Brain microvascular endothelial cell (primary cell): ENCODE measurements around the gene BTRC.
A peak's percentile ranks its signal among the peaks of the same experiment; 100 is the strongest.

Source experiments
- DNase-seq: peaks from one replicate; pipeline ENCODE4 v3.0.0-alpha.2; 2020
- H3K27ac ChIP-seq: fragments of 250-450 bp; sonication (Bioruptor Pico); 2 replicates; pipeline ENCODE4 v1.5.1; 2020; ENCODE audit warnings: mild to moderate bottlenecking, moderate library complexity
- H3K27me3 ChIP-seq: fragments of 250-450 bp; sonication (Bioruptor Pico); replicated peaks from 2 replicates; pipeline ENCODE4 v1.5.1; 2020; ENCODE audit warnings: mild to moderate bottlenecking
- H3K36me3 ChIP-seq: fragments of 250-450 bp; sonication (Bioruptor Pico); replicated peaks from 2 replicates; pipeline ENCODE4 v1.5.1; 2020; ENCODE audit warnings: mild to moderate bottlenecking
- H3K4me3 ChIP-seq: 2 replicates; pipeline ENCODE4 v1.5.1; 2011; ENCODE audit warnings: low read depth, mild to moderate bottlenecking, control low read depth, low read length, moderate library complexity
- CTCF ChIP-seq: IDR thresholded peaks from 2 replicates; pipeline ENCODE4 v1.5.1; 2011; ENCODE audit warnings: low read depth, mild to moderate bottlenecking, moderate library complexity, low read length, control low read depth, inconsistent platforms; ENCODE audit errors: missing control alignments
- in situ Hi-C: cut with HindIII; loops from 2 replicates; pipeline ENCODE4 v1.10.0; 2017; ENCODE audit warnings: low sequenced_read_pairs, low pct_ligation_motif_present

BTRC gene

DNA sequence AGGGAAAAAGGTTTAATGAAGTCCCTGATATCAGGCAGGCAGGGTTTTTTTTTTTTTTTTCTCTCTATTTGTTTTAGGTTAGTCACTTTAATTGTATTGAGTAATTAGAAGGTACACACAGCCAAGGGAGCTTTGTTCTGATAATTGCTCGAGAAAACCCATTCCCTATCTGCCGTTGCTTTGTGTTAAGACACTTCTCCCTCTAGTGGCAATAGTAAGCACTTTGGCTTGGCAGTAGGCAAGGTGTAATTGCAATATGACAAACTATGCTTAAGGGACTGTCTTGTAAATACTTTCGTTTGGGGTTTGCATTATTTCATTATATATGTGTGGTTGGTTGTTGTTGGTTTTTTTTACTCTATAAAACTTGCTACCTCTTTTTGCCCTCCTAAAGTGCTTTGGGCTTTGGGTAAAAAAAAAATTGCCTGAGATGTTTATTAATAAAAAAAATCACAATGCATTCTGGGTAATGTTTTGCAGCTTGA is 113.4 kb downstream of the BTRC start:
- peak; percentile 88 for TF ChIP-seq CTCF
- H3K27me3 ChIP-seq = no peaks in the 10 kb centered on the region
- in situ Hi-C loops = no loop called here
- no peak overlapping the region for H3K27ac ChIP-seq
- DNase-seq = peak; percentile 52
- no peak overlapping the region for H3K4me3 ChIP-seq
- H3K36me3 ChIP-seq = no peaks in the 10 kb centered on the region

- DNase-seq = no peak
- no peaks in the 10 kb centered on the region for H3K27me3 ChIP-seq
- H3K36me3 ChIP-seq = no peaks in the 10 kb centered on the region
- in situ Hi-C loops = no loop called here
- H3K27ac ChIP-seq = no peak overlapping the region
- TF ChIP-seq CTCF = no peak
- no peak overlapping the region for H3K4me3 ChIP-seq
These were observed 114.2 kb downstream of the BTRC start for GRCh38 chr10:101468159-101468558.

GRCh38 chr10:101476383-101476782 is 122.4 kb downstream of the BTRC start:
- Histone ChIP-seq H3K27me3 (no peaks in the 10 kb centered on the region), H3K4me3 (no peak overlapping the region), H3K36me3 (no peaks in the 10 kb centered on the region), H3K27ac (no peak overlapping the region)
- in situ Hi-C loops = no loop called here
- DNase-seq = no peak
- no peak for TF ChIP-seq CTCF

- in situ Hi-C loops = no loop called here
- DNase-seq = no peak
- no peak for TF ChIP-seq CTCF
- Histone ChIP-seq H3K27ac (no peak overlapping the region), H3K27me3 (no peaks in the 10 kb centered on the region), H3K36me3 (no peaks in the 10 kb centered on the region), H3K4me3 (no peak overlapping the region)
These were observed 125.0 kb downstream of the BTRC start for GRCh38 chr10:101478956-101479355.

DNA sequence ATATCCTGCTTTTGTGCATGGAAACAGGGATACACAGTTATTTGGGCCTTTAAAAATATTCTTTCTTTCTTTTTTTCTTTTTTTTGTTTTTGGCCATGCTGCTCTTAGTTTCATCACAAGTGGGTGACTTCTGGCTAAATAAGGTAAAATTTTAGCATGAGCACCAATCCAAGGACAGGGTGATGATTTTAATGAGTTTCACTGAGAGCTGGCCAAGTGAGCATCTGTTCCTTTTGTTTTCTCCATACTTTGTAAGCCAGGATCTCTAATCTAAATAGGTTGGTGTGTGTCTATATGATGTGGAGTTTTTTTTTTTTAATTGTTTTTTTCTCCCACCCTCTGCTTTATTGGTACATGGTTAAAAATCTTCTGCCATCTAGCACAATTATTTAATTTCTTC is 127.3 kb downstream of the BTRC start:
- TF ChIP-seq CTCF = no peak
- Histone ChIP-seq H3K27ac (no peak overlapping the region), H3K4me3 (no peak overlapping the region), H3K36me3 (no peaks in the 10 kb centered on the region), H3K27me3 (no peaks in the 10 kb centered on the region)
- in situ Hi-C loops = no loop called here
- DNase-seq = no peak

- H3K36me3 ChIP-seq = no peaks in the 10 kb centered on the region
- H3K27me3 ChIP-seq = no peaks in the 10 kb centered on the region
- H3K27ac ChIP-seq = no peak overlapping the region
- no peak for TF ChIP-seq CTCF
- DNase-seq = no peak
- H3K4me3 ChIP-seq = no peak overlapping the region
- in situ Hi-C loops = no loop called here
These were observed 128.6 kb downstream of the BTRC start for GRCh38 chr10:101482568-101482967.
